ENCODE results near the gene CEBPZOS.

CEBPZOS gene

DNA sequence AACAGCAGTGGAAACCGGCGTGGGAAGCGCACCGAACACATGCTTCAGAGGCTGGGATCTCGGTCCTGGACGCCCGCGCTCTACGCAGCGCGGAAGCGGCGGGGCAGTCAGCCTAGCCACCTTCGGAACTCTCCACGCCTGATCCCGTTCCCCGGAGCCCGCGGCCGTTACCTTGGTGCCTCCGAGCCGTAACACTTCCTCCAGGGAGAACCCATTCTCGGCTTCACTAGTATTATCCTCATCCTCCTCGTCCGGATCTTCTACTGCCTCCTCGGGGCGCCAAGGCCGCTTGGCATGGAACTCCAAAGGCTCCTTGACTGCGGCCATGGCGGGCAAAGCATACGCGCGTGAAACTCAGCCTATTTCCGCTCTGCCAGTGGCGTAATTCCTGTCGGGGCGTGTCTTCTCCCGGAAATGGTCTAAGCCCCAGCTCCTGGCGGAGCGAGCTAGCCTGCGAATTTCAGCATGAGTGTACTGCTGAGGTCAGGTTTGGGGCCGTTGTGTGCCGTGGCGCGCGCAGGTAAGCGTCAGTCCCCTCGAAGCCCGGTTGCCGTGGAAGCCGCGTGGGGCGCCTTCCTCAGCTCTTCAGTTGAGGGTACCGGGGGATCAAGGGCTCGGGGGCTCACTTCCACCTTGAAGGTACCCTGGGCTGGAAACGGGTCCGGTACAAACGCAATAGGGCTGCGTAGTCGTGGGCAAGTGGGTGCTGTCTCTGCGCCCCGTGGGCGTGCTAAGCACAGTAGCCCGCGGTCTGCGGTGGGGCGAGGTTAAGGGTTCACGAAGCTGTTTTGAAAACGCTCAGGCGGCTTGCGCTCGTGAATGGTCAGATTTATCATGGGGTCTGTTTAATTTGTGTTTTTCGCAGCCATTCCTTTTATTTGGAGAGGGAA, 35.2 kb downstream of the CEBPZOS start, which contains the start of the genes CEBPZ and NDUFAF7:
CEBPZ (minus strand) TSS at position 356 of the 890 bp plus-strand sequence; CDS start at position 327, 29 bp downstream.
NDUFAF7 (plus strand) TSS at position 418 of the 890 bp plus-strand sequence; CDS start at position 466, 48 bp downstream.
- TF ChIP-seq, protein P1, sequence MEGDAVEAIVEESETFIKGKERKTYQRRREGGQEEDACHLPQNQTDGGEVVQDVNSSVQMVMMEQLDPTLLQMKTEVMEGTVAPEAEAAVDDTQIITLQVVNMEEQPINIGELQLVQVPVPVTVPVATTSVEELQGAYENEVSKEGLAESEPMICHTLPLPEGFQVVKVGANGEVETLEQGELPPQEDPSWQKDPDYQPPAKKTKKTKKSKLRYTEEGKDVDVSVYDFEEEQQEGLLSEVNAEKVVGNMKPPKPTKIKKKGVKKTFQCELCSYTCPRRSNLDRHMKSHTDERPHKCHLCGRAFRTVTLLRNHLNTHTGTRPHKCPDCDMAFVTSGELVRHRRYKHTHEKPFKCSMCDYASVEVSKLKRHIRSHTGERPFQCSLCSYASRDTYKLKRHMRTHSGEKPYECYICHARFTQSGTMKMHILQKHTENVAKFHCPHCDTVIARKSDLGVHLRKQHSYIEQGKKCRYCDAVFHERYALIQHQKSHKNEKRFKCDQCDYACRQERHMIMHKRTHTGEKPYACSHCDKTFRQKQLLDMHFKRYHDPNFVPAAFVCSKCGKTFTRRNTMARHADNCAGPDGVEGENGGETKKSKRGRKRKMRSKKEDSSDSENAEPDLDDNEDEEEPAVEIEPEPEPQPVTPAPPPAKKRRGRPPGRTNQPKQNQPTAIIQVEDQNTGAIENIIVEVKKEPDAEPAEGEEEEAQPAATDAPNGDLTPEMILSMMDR (IDR thresholded peaks at IDR 0.05) = no peak

DNA sequence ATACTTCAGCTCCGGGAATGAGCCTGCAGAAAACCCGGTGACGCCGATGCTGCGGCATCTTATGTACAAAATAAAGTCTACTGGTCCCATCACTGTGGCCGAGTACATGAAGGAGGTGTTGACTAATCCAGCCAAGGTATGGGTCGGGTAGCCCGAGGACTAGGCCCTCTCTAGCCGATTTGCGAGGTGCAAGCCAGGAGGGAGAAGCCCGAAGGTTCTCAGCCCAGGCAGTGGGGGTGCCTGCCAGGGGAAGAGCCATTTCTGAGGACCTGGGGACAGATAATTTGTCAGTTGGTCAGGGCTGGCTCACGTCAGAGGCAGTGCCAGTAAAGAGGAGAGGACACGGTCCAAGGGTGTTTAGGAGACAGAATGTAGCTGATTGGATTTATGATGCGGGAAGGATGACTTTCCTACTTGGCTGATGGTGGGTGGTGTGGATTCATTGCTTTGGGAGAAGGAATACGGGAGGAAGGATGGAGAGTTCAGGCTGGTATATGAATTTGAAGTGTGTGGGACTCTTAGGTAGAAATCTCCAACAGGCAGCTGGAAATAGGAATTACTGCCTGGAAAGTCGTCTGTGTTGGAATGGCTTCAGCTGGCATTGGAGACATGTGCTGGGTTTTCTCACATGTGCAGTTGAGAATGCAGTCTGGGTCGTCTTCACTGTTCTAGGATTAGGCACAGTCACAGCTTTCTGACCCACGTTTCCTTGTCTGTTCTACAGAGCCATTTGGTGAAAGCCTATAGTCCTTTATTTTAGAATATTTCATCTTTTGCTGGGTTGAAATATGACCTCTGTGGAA, 36.0 kb downstream of the CEBPZOS start:
- TF ChIP-seq, protein P1 (IDR thresholded peaks at IDR 0.05) = no peak

DNA sequence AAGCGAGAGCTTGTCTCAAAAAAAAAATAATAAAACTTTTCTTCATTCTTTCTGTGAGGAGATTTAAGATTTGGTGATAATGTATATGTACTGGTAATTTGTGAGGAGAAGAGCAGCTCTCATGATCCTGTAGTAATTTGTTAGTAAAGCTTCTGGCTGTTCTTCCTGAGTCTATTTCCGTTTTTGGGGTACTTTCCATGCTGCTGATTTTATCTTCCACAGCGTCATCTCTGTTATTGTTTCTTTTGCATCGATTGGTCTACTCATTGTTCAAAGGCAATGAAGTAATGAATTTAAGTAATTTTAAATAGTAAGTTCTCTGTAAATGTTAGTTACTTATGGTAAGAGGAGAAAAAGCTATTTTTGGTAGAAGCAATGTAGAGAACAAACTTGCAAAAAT, 47.1 kb downstream of the CEBPZOS start:
- TF ChIP-seq, protein P1 (IDR thresholded peaks at IDR 0.05) = no peak

DNA sequence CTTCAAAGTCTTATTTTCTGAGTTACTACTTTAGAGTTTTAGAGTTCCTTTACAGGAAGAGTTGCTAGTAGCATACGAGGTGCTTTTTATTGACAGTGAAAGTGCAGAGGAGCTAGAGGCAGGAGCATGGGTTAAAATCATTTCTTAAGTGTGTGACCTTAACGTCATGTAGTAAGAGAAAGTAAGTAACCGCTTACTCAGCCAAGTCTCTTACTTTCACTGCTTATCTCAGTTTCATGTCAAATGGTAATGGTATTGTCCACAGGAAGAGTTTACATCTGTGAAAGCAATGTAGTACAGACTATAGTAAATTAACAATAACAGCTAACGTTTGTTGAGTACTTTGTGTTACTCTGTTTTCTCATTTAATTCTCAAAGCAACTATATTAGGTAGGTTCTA, 47.7 kb downstream of the CEBPZOS start:
- TF ChIP-seq, protein P1 (IDR thresholded peaks at IDR 0.05) = no peak

DNA sequence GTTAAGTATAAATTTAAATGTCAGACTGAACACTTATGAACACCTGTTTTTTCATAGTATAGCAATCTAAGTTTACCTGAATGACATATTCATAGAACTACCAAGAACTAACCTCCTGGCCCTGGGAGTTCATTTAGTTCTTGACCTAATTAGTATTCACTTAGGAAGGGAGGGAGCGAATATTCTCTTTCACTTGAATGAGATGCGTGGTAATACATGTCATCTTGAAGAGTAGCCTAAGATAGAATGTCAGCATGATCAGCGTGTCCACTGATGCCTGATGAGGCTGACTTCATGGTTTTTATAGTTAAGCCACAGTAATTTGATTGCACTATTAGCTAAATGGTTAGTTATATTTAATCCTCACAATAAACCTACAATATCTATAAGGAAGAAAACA, 48.5 kb downstream of the CEBPZOS start:
- TF ChIP-seq, protein P1 (IDR thresholded peaks at IDR 0.05) = no peak

DNA sequence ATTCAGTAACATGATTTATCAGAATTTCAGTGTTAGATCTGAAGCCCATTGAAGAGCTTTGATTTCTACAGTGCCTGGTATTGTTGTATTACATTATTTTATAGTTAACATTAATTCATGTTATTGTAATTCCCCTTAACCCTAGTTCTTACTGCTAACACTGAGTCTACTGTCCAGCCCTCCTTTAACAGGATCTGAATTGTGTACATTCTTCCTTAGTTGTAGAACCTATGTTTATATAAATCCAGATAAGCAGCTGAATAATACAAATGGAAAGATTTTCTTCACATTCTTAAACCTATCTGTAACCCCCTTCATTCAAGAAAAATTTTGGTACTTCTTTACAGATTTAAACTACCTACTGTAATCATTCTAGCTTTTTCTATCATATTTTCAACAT, 49.9 kb downstream of the CEBPZOS start:
- TF ChIP-seq, protein P1 (IDR thresholded peaks at IDR 0.05) = no peak

DNA sequence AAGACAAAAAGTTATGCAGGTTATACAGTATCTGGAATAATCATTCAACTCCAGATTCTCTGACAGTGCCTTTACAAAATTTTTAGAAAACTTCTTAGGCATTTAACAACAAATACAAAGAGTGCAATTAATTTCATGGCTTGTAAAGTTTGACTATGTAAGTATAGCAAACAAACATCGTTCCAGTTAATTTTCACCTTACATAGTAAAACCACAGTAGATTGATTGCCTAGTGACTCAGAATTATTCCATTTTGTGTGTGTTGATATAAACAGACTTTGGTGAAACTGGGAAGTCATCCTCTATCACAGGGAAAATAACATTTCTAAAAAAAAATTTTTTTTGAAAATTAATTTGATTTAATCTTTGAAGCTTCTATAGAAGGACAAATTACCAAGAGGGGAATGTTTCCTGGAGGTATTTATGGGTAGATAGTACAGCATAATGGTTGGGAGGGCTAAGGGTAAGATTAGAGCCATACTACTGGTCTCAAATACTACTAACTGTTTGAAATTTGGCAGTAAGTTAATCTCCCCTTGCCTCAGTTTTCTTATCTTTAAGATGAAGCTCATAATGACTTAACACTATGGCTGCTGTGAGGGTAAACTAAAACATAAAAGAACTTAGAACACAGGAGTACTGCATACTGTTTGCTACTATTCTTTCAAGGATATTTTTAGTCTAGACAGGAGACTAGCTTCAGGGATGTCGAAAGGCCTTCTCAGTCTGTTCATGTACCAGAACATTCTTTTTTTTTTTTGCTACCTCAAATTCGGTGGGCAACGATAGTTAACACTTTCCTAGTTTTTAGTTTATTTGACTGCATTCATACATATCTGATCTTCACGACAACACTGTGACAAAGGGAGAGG, 54.8 kb downstream of the CEBPZOS start:
- TF ChIP-seq, protein P1 (IDR thresholded peaks at IDR 0.05) = no peak

Data from LNCAP (cell line).